ENCODE results near the gene RAB11FIP2. TPM values are rescaled to one million over a fixed set of nuclear protein-coding genes. Genes with fewer than 3 reads are reported as not detected.

RAB11FIP2 gene
- total and polyA plus RNA-seq, 2 of the 4 experiments (the other 2 are of a cell fraction), result 3.6 to 16.1 TPM

GRCh38 chr10:117996709-117997108, 50.0 kb downstream of the RAB11FIP2 start:
- Histone ChIP-seq H2AK9ac (replicated peaks; ENCODE audit: low read depth, low read length, poor library complexity) (no peak overlapping the region), H3K23ac (ENCODE audit: low read depth, low read length) (no peak overlapping the region), H3K4me1 (ENCODE audit: control insufficient read depth, insufficient read depth, low read length) (no peaks in the 10 kb centered on the region), H3K36me3 (ENCODE audit: control insufficient read depth, insufficient read depth, low read length) (0 out of 2 replicates have a peak, but pooled peaks cover 3% of the 10 kb centered on the region), H2BK20ac (ENCODE audit: low read depth, low read length) (no peak overlapping the region), H3K56ac (ENCODE audit: extremely low read depth, insufficient read depth, low read length) (no peak overlapping the region), H3K14ac (replicated peaks; ENCODE audit: low read depth, low read length) (no peak overlapping the region), H4K20me1 (ENCODE audit: insufficient read depth, low read length) (no peaks in the 10 kb centered on the region), H3K18ac (ENCODE audit: low read depth, low read length) (no peak overlapping the region), H2BK15ac (ENCODE audit: low read depth, low read length) (no peak overlapping the region), H2BK5ac (ENCODE audit: low read depth, low read length, poor library complexity, severe bottlenecking) (no peak overlapping the region), H4K91ac (ENCODE audit: insufficient read depth, low read depth, low read length) (no peak overlapping the region), H3K9me1 (ENCODE audit: insufficient read depth, low read length) (no peaks in the 10 kb centered on the region), H2BK120ac (ENCODE audit: low read depth, low read length) (no peak overlapping the region), H3K27ac (ENCODE audit: insufficient read depth, low read length) (no peak overlapping the region), H4K8ac (ENCODE audit: low read depth in 2 of 2, low read length in 2 of 2) (no peak overlapping the region), H3K27me3 (ENCODE audit: control insufficient read depth, insufficient read depth, low read length) (no peaks in the 10 kb centered on the region), H3K4me3 (ENCODE audit: insufficient read depth, low read depth, low read length) (no peak overlapping the region), H4K5ac (ENCODE audit: low read depth, low read length) (no peak overlapping the region), H3K9ac (ENCODE audit: low read depth, low read length) (no peak overlapping the region), H3K9me3 (ENCODE audit: control insufficient read depth, insufficient read depth, low read length) (no peaks in the 10 kb centered on the region), H3K4me2 (ENCODE audit: low read depth, low read length) (no peak overlapping the region), H3K79me1 (ENCODE audit: low read depth in 1 of 2, low read length in 2 of 2) (no peaks in the 10 kb centered on the region), H2AFZ (replicated peaks; ENCODE audit: low read length, poor library complexity) (no peak overlapping the region), H2AK5ac (ENCODE audit: low read depth, low read length) (no peak overlapping the region), H3K4ac (ENCODE audit: low read depth, low read length) (no peak overlapping the region)
- in situ Hi-C loops (cut with MboI; ENCODE audit: low sequenced_read_pairs) (no loop called here), dilution Hi-C loops (cut with HindIII; ENCODE audit: low sequenced_read_pairs, unreplicated experiment) (no loop called here), intact Hi-C loops (cut with micrococcal nuclease) (no loop called here)
- DNase-seq, result no peak
- CTCF ChIA-PET, result no interaction called here
- no peak for ATAC-seq (ENCODE audit: low read depth)
- WGBS, 2 experiments (ENCODE audit: extremely low coverage in 2 of 2, insufficient read length in 1 of 2), result no CpG with 5 or more reads among the region's 1 CpG
- TF ChIP-seq USF2 (IDR thresholded peaks at IDR 0.05; ENCODE audit: low read depth, low read length), result no peak
- TF ChIP-seq CTCF (conservative IDR thresholded peaks at IDR 0.05; ENCODE audit: low read depth, low read length), result no peak
- TF ChIP-seq POLR2A (IDR thresholded peaks at IDR 0.05; ENCODE audit: low read depth, low read length), result no peak
- no peak for TF ChIP-seq BHLHE40 (IDR thresholded peaks at IDR 0.05; ENCODE audit: low read depth, low read length)
- no peak for TF ChIP-seq RFX5 (IDR thresholded peaks at IDR 0.05; ENCODE audit: low read depth, low read length)
- TF ChIP-seq MAFK (IDR thresholded peaks at IDR 0.05; ENCODE audit: low read depth, low read length), result no peak
- no peak for TF ChIP-seq ELK1 (IDR thresholded peaks at IDR 0.05; ENCODE audit: borderline replicate concordance, low read depth, low read length)
- no peak for TF ChIP-seq RCOR1 (IDR thresholded peaks at IDR 0.05; ENCODE audit: insufficient replicate concordance, low read length)
- no peak for TF ChIP-seq CEBPB (IDR thresholded peaks at IDR 0.05; ENCODE audit: low read depth, low read length)
- no peak for TF ChIP-seq CHD1 (IDR thresholded peaks at IDR 0.05; ENCODE audit: low read depth, low read length)
- no peak for TF ChIP-seq MXI1 (IDR thresholded peaks at IDR 0.05; ENCODE audit: borderline replicate concordance, low read depth, low read length)
- TF ChIP-seq MAZ (IDR thresholded peaks at IDR 0.05; ENCODE audit: borderline replicate concordance, low read depth, low read length), result no peak
- no peak for TF ChIP-seq NFE2L2 (IDR thresholded peaks at IDR 0.05; ENCODE audit: low read depth, low read length)
- no peak for TF ChIP-seq SMC3 (IDR thresholded peaks at IDR 0.05; ENCODE audit: low read depth, low read length)
- no peak for TF ChIP-seq RAD21 (IDR thresholded peaks at IDR 0.05; ENCODE audit: low read length)
- TF ChIP-seq FOS (IDR thresholded peaks at IDR 0.05; ENCODE audit: low read depth, low read length), result no peak
- no TSS peak for BruUV-seq (replicated peaks)
- POLR2A ChIA-PET (ENCODE audit: unreplicated experiment), result no interaction called here
